ENCODE results near the gene ZBTB24. TPM values are rescaled to one million over a fixed set of nuclear protein-coding genes. Genes with fewer than 3 reads are reported as not detected.
"Not testable (repeated sequence)": the region's sequence is repeated elsewhere in the genome, so short reads cannot be mapped to it uniquely, and the experiment has no call there.

The ZBTB24 gene
- total and polyA plus RNA-seq, 12 donors = 1.1 to 4.0 (median 3.0) TPM

- Histone ChIP-seq H3K36me3 (no peaks in the 10 kb centered on the region), H3K4me1 (no peaks in the 10 kb centered on the region), H3K9me3 (peaks cover 0 to 21% (median 0%) of the 10 kb centered on the region in 11 donors), H3K4me3 (no peak overlapping the region), H3K27ac (no peak overlapping the region), H3K27me3 (no peaks in the 10 kb centered on the region)
- DNase-seq (peak in 1 of 2 donors; percentile 37), ATAC-seq (peak in 6 of 8 donors; percentile 29 to 72 (median 55))
- intact Hi-C loops (cut with DNase I) = loop anchor here in 9 of 10 donors (5.0 to 10.0 kb wide), 10 partner anchors 165 to 868 kb away; partner anchors contain the start of genes AK9 (in 3 of the 9) and FIG4 (in 3 of the 9)
- peak in 8 of 9 donors; percentile 44 to 71 (median 58) for TF ChIP-seq CTCF (IDR thresholded peaks at IDR 0.05)
- 49 to 57% methylated on average over 7 of the region's 7 CpGs for WGBS, 2 donors
Observed at GRCh38 chr6:109526905-109527628, 44.0 kb upstream of the ZBTB24 start.

DNA sequence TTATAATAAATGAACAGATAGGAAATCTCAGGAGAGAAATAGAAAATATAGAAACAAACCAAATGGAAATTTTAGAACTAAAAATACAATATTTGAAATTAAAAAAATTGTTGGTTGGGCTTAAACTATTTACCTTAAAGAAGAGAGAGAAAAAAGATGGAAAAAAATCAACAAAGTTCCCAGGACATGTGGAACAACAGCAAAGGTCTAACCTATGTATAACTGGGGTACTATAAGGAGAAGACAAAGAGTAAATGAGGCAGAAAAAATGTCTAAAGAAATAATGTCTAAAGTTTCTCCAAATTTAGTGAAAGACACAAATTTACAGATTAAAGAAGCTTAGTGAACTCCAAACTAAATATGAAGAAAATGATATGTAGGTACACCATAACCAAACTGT, 41.1 kb upstream of the ZBTB24 start:
- Histone ChIP-seq H3K27ac (no peak overlapping the region), H3K36me3 (no peaks in the 10 kb centered on the region), H3K4me1 (no peaks in the 10 kb centered on the region), H3K9me3 (peaks cover 0 to 21% (median 0%) of the 10 kb centered on the region in 11 donors), H3K4me3 (no peak overlapping the region), H3K27me3 (no peaks in the 10 kb centered on the region)
- ATAC-seq (no peak), DNase-seq (no peak)
- intact Hi-C loops (cut with DNase I) = loop anchor here in 6 of 10 donors (5.0 to 10.0 kb wide), 5 partner anchors 171 to 871 kb away; partner anchors contain the start of genes AK9 (in 2 of the 6) and FIG4 (in 2 of the 6)
- no peak for TF ChIP-seq CTCF (IDR thresholded peaks at IDR 0.05)

DNA sequence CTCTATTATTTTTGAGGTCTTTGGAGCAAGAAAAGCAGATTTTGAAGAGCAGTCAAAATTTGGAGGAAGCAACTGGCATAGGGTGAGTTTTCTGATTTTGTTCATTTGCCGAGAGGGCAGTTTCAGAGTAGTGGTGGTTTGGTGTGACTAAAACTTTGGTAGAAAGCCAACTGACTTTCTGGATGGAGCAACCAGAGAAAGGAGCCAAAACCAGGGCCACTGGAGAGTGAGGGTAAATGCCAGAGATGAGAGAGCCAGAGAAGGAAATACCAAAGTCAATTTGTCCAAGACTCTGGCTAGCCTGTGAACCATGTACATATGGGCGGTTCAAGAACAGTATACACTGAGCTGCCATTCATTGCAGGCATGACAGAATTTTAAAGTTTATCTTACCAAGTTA, 40.5 kb upstream of the ZBTB24 start:
- no peak for DNase-seq
- Histone ChIP-seq H3K4me1 (no peaks in the 10 kb centered on the region), H3K27ac (no peak overlapping the region), H3K4me3 (no peak overlapping the region), H3K9me3 (peaks cover 0 to 21% (median 0%) of the 10 kb centered on the region in 11 donors), H3K27me3 (no peaks in the 10 kb centered on the region), H3K36me3 (no peaks in the 10 kb centered on the region)
- intact Hi-C loops (cut with DNase I) = loop anchor here in 6 of 10 donors (5.0 to 10.0 kb wide), 5 partner anchors 171 to 871 kb away; partner anchors contain the start of genes AK9 (in 2 of the 6) and FIG4 (in 2 of the 6)
- peak in 1 of 8 donors; percentile 35 for ATAC-seq
- WGBS, 2 donors = 70 to 79% methylated on average over 2 of the region's 2 CpGs
- no peak for TF ChIP-seq CTCF (IDR thresholded peaks at IDR 0.05)

GRCh38 chr6:109521080-109521479, 38.1 kb upstream of the ZBTB24 start:
- WGBS, 2 donors = 65 to 78% methylated on average over 3 of the region's 3 CpGs
- DNase-seq (no peak), ATAC-seq (no peak)
- no peaks in the 10 kb centered on the region for H3K36me3 ChIP-seq
- no peaks in the 10 kb centered on the region for H3K27me3 ChIP-seq
- TF ChIP-seq CTCF (IDR thresholded peaks at IDR 0.05) = no peak
- no peak overlapping the region for H3K4me3 ChIP-seq
- H3K27ac ChIP-seq = no peak overlapping the region
- peaks cover 0 to 5% (median 0%) of the 10 kb centered on the region in 9 donors for H3K4me1 ChIP-seq
- intact Hi-C loops (cut with DNase I) = loop anchor here in 6 of 10 donors (5.0 to 10.0 kb wide), 5 partner anchors 174 to 874 kb away; partner anchors contain the start of genes AK9 (in 2 of the 6) and FIG4 (in 2 of the 6)
- peaks cover 0 to 21% (median 0%) of the 10 kb centered on the region in 11 donors for H3K9me3 ChIP-seq

GRCh38 chr6:109519647-109520046, 36.6 kb upstream of the ZBTB24 start:
- DNase-seq, H3K4me3 ChIP-seq, H3K36me3 ChIP-seq, H3K27ac ChIP-seq, ATAC-seq, H3K27me3 ChIP-seq, H3K4me1 ChIP-seq: not testable (repeated sequence)
- intact Hi-C loops (cut with DNase I) = loop anchor here in 7 of 10 donors (5.0 to 10.0 kb wide), 6 partner anchors 165 to 875 kb away; partner anchors contain the start of genes AK9 (in 2 of the 7) and FIG4 (in 2 of the 7)
- H3K9me3 ChIP-seq = peaks cover 0 to 20% (median 0%) of the 10 kb centered on the region in 11 donors
